Heart left ventricle (tissue), 13 donors: ENCODE measurements around the gene NFXL1.

Experiments used
- POLR2A ChIP-seq, 2 donors: fragments of 450-650 bp; IDR thresholded peaks; one replicate each; pipeline ENCODE4 v1.6.1; 2017; ENCODE audit warnings: antibody characterized with exemption in 2 of 2, mild to moderate bottlenecking in 2 of 2, moderate library complexity in 2 of 2
- TF ChIP-seq, protein P1 (sequence below), 12 donors: fragments of 200-600 bp; sonication (generic) in 4 of 12; IDR thresholded peaks; one replicate each; pipeline versions ENCODE4 v1.5.0 to v1.8.0; 2018 to 2022; ENCODE audit warnings: antibody characterized with exemption in 12 of 12, mild to moderate bottlenecking in 5 of 12
- donor health status: ischemic (EF 13 %, LVEDD 7.1; RV severe dilation, severe dysfunction).
- donor health status: DM: no; HTN: yes; CAD: no.
- donor health status: DM: no; HTN: no; CAD: no.
- donor health status: ischemic (EF 25% LVEDD 6.9; RV normal size, moderate dysfunction).
- donor health status: ischemic (EF 25% LVEDD 5.7; RV mildly dilated, moderate dysfunction).
- donor health status: ischemic (EF 35%, LVEDD 5.7; RV mildly dilated, moderate dysfunction).
- donor health status: nonischemic (EF 11% LVEDD 7.7; RV severe dilation, severe dysfunction).
- donor health status: DM: yes; HTN: yes; CAD: no.
- donor health status: PGD.
- donor health status: ischemic (EF 29% LVEDD 5.4; RV normal size, mild dysfunction).
- donor health status: nonischemic (EF 23%, LVEDD 6.1; RV moderate dilation, normal function).

GRCh38 chr4:47899639-47900038 lies 14.7 kb downstream of the NFXL1 start:
- TF ChIP-seq, protein P1, sequence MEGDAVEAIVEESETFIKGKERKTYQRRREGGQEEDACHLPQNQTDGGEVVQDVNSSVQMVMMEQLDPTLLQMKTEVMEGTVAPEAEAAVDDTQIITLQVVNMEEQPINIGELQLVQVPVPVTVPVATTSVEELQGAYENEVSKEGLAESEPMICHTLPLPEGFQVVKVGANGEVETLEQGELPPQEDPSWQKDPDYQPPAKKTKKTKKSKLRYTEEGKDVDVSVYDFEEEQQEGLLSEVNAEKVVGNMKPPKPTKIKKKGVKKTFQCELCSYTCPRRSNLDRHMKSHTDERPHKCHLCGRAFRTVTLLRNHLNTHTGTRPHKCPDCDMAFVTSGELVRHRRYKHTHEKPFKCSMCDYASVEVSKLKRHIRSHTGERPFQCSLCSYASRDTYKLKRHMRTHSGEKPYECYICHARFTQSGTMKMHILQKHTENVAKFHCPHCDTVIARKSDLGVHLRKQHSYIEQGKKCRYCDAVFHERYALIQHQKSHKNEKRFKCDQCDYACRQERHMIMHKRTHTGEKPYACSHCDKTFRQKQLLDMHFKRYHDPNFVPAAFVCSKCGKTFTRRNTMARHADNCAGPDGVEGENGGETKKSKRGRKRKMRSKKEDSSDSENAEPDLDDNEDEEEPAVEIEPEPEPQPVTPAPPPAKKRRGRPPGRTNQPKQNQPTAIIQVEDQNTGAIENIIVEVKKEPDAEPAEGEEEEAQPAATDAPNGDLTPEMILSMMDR (IDR thresholded peaks at IDR 0.05): no peak
- TF ChIP-seq POLR2A (IDR thresholded peaks at IDR 0.05): no peak
